EH (cell line): ENCODE results near the gene ZFPM1.

ENCODE experiments used
- DNase-seq: peaks from one replicate; pipeline ENCODE4 v3.0.0-alpha.2; 2015; ENCODE audit warnings: low read depth

The ZFPM1 gene

GRCh38 chr16:88499836-88500251, 46.8 kb downstream of the ZFPM1 start:
- no peak for DNase-seq

DNA sequence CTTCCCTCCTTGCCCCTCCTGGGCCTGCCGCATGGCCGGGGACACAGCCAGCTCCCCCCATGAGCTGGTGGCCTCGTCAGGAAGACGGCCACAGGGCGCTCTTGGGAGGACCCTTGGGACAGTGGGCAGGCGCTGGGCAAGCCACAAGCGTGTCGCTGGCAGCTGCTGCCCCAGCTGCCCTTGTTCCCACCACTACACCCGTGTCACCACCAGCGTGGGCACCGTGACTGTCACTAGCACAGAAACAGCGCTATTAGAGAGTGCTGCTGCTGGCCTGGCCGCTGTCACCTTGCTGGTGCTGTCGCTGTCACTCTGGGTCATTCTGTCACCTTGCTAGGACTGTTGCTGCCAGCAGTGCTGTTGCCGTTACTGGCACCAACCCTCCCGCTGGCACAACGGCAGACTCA, 47.2 kb downstream of the ZFPM1 start:
- DNase-seq: no peak

GRCh38 chr16:88502371-88502770, 49.3 kb downstream of the ZFPM1 start:
- no peak for DNase-seq

DNA sequence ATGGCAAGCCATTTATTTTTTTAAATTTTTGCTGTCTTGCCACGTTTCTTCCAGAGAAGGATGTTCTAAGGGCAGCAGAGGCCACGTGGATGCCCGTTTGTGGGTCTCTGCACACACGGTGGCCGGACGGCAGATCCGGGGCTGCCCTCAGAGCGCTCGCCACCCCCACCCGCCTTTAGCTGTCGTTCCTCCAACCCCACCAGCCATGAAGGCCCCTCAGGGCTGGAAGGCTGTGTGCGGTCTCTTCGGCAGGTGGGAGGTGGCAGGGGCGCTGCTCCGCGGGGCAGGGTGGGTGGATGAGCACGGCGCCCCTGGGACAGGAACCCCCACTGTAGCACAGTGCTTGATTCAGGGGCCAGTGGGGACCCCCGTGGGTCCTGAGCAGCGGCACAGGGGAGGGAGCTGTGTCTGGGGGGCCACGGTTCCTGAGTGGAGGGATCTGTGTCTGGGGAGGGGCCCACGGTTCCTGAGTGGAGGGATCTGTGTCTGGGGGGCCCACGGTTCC, 49.7 kb downstream of the ZFPM1 start:
- no peak for DNase-seq

DNA sequence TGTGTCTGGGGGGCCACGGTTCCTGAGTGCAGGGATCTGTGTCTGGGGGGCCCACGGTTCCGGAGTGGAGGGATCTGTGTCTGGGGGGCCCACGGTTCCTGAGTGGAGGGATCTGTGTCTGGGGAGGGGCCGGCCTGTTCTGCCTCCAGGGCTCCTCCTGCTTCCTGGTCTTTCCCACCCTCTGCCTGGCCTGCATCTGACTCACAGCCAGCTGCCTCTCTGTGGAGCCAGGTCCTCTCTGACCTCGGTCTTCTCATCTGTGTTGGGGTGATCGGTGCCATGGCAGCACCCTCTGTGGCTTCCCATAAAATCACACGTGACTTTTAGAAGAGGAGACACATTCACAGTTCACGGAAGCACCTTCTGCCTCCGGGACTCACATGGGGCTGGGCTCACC, 50.3 kb downstream of the ZFPM1 start:
- peak; percentile 8 for DNase-seq

GRCh38 chr16:88503771-88504488, 50.9 kb downstream of the ZFPM1 start:
- no peak for DNase-seq

GRCh38 chr16:88504489-88505404, 51.7 kb downstream of the ZFPM1 start:
- no peak for DNase-seq

DNA sequence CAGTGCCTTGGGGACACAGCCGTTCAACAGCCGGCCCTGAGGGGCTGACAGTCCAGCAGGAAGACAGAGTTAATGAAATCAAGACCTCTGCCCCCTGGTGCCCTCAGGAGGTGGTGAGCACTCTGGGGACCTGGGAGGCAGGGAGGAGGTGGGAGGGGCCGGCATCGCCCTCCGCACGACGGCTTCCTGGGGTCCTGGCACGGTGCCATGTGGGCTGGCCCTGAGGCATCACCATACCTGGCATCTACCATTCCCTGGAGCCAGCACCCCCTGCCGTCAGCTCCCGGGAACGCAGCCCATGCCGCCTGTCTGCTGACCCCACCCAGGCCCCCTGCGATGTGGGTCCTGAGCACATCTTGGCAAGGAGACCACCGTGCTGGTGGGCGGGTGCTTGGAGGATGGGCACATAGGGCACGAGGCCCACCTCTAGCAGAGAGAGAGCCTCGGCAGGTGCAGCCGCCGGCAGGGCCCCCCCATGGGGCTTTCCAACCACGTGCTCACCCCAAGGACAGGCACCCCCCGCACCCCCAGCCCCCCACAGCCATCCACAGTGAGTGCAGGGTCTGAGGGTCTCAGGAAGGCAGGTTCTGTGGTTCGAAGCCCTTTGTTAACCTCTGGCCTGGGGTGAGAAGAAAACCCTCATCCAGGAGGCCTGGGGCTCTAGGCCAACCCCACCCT, 52.5 kb downstream of the ZFPM1 start:
- DNase-seq: peak; percentile 10

DNA sequence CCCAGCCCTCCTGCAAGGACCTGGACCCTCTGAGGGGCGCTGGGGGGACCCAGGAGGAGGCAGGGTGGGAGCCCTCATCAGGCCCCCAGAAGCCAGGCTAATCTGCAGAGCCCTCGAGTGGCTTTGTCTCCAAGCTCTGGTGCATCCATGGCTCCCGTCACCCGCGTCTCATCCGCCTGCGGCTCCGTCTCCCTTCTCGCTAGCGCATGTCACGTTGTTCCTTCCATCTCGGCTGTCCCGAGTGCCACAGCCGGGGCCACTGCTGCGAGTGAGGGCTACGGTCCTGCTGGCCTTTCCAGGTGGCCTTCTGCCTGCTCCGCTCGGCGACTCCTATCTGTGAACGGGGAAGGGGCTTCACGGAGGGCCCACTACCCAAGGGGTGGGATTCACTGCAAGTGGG, 53.6 kb downstream of the ZFPM1 start:
- DNase-seq: no peak

- DNase-seq: no peak
These were observed 54.2 kb downstream of the ZFPM1 start for GRCh38 chr16:88507231-88507743.

DNA sequence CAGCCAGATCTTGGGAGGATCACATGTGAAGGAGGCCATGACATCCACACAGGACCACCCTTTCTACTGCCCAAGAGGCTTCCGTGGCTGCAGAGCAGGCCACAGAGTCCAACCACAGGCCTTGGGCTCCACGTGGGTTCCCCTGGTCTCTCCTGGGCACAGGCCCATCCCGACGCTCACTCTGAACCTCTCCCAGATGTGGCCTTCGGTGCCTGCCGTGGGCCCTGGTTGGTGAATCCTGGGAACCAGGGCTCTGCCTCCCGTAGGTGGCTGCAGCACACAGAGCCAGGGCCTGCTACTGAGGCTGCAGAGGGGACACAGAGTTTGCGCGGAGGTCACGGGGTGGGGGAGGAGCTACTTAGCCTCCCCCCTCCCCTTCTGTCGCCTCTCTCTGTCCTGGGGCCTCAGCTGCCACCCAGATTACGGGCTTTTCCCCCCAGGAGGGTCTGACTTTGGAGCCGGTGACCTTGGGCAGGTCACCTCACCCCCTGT, 55.3 kb downstream of the ZFPM1 start:
- DNase-seq: no peak

DNA sequence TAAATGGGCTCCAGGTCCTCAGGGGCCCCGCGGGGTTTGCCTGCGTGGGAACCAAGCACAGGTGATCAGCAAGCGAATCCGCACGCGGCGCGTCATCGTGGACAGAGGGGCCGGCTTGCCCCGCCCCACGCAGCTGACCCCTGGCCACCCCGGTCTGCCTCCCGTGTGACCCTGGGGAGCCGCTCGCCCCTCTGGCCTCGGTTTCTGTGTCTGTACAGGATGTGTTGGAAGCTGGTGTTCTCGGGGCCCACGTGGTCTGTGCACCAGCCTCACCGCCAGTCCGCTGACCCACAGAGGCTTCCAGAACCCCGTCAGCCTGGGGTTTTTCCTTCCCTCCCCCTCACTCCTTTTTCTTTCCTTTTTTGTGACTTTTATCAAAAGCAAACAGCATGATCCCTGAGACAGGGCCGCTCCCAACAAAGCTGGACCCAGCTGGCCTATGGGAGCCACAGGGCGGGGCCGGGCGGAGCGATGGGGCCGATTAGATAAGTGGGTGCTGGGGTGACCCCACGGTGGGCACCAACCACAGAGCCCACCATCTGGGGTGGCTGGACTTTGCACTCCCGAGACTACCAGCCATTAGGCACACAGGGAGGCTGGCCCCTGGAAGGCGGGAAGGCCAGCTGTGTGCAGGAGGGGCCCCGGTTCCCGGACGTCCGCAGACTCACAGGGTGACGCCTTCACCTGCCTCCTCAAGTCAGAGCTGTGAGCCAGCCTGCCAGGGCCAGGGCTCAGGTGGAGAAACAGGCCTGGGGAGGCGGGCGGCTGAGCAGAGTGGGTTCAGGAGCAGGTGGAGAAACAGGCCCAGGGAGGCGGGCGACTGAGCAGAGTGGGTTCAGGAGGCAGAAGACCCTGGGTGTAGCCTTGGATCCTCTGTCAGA, 56.0 kb downstream of the ZFPM1 start:
- no peak for DNase-seq

GRCh38 chr16:88509749-88510069, 56.6 kb downstream of the ZFPM1 start:
- no peak for DNase-seq

DNA sequence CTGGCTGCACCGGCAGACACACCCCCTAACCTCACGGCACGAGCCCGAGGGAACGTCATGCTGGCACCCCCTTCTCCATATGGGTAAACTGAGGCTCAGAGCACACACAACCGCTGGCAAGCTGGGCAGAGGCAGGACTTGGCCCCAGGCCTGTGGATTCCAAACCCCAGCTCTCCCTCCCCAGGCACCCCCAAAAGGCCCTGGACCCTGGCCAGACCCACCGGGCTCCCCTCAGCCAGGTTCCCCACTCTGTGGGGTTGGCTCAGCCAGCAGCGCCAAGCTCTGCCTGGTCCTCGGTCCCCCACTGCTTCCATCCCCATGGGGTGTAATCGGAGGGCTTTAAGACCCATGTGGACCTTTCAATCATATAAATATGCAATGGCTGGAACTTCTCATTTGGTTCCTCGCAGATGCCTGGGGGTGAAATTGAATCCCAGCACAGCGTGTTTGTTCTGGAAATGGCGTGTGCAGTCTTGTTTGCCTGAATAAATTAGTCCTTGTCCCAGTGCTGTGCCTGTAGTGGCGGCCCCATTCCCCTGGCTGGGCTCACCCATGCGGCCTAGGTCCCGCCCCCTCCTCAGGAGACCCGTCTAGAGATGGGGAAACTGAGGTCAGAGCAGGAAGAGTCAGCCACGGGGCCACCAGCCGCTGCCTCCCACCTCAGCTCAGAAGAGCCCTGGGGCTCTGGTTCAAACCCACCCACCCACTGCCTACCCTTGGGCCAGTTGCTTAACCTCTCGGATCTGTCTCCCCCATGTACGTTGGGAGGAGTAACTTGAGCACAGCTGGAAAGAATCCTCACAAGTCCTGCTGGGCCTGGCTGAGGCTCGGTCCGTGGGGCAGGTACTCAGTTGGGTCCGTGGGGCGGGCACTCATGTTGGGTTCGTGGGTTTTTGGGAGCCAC, 57.3 kb downstream of the ZFPM1 start:
- DNase-seq: no peak

GRCh38 chr16:88511060-88511459, 58.0 kb downstream of the ZFPM1 start:
- DNase-seq: no peak

- DNase-seq: no peak
These were observed 58.8 kb downstream of the ZFPM1 start for GRCh38 chr16:88511906-88512305.

DNA sequence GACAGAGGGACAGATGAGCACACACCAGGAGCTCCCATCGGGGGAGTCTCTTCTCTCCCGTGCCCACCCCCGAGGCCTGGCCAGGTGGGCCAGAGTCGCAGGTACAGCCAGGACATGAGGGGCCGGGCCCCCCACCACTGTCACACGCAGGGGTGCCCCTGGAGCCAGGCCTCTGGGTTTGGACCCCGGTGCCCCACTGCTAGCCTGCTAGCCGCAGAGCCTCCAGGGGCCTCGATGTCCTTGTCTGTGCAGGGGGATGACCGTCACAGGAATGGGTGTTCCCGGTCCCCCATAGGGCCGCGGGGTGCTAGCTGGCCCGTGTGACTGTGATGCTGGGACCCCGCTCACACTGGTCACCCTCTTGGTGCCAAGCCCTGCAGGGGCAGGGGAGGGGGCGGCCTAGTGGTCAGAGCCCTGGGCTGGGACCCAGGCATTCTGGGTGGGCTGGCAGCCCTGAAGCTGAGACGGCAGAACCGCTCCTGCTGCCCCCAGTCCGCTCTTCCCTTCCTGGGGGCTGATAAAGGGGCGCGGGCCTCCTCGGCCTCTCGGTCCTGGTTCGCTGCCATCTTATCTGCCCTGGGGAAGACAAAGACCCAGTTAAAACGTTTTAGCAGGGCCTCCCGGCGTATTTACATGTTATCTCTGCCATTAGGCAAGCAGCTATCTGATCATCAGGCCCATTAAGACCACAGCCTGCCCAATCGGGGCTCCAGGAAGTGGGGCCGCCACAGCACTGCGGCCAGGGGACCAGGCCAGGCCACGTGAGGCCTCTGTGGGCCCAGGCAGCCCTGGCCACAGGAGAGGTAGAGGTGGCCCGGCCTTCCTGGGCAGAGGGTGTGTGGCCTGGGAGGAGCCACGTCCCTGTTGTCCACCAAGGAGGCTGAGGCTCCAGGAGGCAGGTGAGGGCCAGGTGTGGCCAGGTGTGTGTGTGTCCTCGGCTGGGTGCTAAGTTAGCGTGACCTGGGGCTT, 59.9 kb downstream of the ZFPM1 start:
- no peak for DNase-seq

- no peak for DNase-seq
These were observed 61.0 kb downstream of the ZFPM1 start for GRCh38 chr16:88514070-88514469.
